NCI-H345 treated with DMSO at 0.1 percent for 48 hours (cell line): ENCODE data around the gene FASTKD1.
"Not testable (repeated sequence)": the region's sequence is repeated elsewhere in the genome, so short reads cannot be mapped to it uniquely, and the experiment has no call there.

Source experiments
- DNase-seq: peaks from one replicate; lab custom pipeline; 2025; ENCODE audit not compliant: unreplicated experiment; lab: John Stamatoyannopoulos, UW

The FASTKD1 gene

DNA sequence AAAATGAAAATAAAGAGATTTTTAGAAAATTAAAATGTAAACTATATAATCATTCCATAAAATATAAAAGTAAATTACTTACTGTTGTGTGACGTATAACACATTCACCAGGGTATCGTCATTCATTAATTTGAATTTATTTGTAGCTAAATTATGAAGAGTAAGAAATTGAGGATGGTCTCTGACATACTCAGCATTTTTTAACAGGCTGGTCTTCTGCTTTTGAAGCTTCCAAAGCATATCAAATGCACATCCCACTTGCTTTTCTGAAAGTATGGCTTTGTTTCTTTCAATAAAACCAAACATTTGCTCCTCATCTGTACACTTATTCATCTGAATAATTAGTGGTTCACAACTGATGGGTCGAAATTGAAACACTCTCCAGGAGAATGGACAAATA is 2.1 kb downstream of the FASTKD1 start:
- DNase-seq = no peak

DNA sequence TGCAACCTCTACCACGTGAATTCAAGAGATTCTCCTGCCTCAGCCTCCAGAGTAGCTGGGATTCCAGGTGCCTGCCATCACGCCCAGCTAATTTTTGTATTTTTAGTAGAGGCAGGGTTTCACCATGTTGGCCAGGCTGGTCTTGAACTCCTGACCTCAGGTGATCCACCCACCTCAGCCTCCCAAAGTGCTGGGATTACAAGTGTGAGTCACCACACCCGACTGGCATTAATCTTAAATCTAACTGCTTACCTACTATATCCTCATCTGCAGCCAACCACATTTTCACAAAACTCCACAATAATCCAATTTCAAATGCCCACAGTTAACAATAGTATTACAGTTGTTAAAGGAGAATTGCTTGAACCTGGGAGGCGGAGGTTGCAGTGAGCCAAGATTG is 2.9 kb downstream of the FASTKD1 start:
- DNase-seq = not testable (repeated sequence)

DNA sequence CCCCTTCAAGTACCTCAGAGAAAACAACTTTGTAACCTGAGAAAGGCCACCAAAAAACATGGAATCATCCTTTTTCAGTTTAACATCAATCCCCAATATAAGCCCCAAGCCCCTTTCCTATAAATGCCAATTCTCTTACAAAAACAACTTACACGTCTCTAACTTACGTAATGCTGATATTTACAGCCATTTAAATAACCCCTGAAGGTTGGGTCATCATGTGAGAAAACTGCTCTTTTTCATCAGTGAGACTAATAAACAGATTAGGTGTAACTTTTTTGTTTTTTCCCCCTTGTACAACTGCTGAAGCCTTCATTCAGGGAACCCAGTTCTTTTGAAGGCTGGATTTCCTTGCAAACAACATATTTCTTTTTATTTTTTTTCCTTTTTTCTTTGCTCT is 3.7 kb downstream of the FASTKD1 start:
- no peak for DNase-seq

DNA sequence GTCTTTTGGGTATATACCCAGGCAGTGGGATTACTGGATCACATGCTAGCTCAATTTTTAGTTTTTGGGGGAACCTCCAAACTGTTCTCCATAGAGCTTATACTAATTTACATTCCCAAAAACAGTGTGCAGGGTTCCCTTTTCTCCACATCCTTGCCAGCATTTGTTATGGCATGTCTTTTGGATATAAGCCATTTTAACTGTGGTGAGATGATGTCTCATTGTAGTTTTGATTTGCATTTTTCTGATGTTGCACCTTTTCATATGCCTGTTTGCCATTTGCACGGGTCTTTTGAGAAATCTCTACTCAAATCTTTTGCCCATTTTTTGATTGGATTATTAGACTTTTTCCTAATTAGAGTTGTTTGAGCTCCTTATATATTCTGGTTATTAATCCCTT is 8.0 kb downstream of the FASTKD1 start:
- DNase-seq = no peak

DNA sequence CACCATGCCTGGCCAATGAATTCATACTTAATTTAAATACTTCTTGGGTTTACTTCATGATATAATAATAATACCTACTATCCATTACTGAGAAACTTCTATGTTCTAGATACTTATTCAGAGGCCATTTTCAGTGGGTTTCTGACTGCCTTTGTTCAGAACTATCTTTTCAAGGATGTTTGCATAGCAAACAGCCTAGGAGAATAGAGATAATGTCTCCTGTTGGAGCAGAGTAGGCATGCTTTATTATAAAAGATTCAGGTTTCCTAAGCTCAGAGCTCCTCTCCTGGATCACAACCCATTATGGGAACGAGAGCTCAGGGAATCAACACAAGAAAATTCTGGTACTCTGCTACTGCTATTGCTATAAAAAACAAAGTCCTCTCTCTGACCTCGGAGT is 11.1 kb downstream of the FASTKD1 start:
- no peak for DNase-seq

DNA sequence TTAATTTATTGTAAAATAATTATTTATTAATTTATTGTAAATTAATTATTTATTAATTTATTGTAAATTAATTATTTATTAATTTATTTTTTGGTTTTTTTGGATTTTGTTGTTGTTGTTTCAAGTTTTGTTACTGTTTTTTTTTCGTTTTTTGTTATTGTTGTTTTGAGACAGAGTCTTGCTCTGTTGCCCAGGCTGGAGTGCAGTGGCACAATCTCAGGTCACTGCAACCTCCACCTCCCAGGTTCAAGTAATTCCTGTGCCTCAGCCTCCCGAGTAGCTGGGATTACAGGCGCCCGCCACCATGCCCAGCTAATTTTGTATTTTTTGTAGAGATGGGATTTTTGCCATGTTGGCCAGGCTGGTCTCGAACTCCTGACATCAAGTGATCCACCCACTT is 11.6 kb downstream of the FASTKD1 start:
- DNase-seq = not testable (repeated sequence)

DNA sequence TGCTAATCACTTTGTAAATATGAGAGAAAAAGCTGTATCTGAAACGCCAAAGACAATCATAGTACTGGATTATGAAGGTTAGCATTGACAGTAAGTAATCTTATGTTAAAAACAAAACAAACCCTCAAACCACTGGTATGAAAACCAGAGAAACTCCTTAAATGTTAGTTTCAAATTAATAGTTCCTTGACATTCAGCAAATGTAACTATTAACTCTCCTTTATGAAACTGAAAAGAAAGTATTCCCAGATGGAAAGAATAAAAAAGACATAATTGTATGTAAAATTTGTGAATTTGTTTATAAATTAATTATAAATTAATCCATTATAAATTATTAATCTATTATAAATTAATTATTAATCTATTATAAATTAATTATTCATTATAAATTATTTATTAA is 12.3 kb downstream of the FASTKD1 start:
- no peak for DNase-seq

DNA sequence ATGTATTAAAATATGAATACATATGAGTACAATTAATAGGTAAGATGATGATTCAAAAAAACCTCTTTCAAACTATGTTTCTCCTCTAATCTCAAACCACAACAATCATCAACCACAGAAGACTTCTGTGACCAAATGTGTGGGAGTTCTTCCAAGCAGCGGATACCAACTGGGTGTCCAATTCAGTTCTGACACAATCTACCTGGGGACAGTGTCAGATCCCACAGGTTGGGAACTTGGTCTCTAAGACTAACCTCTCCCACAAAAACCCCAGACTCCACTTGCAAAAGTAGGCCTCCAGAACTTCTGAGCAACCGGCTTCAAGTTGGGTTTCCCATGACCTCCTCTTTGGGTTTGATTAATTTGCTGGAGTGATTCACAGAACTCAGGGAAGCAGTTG is 26.9 kb downstream of the FASTKD1 start:
- no peak for DNase-seq

DNA sequence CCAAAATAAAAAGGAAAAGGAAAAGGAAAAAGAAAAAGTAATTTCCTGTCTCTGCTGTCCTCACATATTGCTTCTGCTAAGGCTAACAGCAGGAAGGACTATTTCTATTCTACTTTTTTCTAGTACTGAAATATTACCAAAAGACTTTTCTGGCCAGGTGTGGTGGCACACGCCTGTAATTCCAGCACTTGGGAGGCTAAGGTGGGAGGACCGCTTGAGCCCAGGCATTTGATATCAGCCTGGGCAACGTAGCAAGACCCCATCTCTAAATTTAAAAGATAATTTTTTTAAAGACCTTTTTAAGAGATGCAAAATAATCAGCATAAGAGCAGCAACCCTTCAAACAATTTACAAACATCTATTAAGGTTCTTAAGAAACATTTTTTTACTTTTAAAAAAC is 31.2 kb downstream of the FASTKD1 start:
- no peak for DNase-seq

DNA sequence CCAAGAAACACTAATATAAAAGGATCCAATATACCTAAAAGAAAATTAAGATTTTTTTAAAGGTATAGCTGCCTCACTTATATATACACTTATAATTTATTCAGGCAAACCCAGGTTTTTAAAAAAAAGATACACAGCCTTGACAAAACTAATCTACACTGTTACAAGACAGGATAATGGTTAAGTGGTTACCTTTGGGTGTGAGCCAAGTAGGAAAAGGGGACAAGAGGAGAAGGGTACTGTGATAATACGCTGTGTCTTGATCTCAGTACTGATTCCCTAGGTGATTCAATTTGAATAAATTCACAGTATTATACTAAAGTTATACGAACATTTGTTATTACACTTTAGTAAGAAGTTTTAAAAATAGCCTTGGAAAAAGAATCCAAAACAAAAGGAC is 33.5 kb downstream of the FASTKD1 start:
- DNase-seq = no peak

DNA sequence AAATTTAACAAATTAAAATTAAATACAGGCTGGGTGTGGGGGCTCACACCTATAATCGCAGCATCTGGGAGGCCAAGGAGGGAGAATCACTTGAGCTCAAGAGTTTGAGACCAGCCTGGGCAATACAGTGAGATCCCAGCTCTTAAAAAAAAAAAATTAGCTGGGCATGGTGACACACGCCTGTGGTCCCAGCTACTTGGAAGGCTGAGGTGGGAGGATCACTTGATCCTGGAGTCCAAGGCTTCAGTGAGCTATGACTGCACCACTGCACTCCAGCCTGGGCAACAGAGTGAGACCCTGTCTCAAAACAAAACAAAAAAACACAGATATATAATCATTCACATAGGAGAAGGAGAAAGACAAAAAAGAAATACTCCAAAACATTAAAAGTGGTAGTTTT is 34.2 kb downstream of the FASTKD1 start:
- not testable (repeated sequence) for DNase-seq

DNA sequence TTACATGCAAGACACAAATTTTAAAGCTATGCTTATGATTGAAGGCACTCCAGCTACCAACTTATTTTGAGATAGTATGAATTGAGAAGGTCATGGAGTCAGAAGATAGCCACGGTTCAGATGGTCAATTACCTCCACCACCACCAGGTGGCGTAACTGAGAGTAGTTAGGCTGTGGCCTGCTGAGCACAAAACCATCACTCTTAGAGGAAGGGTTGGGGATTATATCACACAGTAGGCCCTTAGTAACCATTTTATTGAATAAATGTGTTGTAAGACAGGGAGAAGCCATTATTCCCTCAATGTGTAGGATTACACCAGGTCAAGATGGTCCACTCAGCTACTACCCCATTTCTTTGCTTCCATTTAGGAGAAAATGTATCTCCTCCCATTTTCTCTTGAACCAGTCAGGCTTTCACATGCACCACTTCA is 45.4 kb downstream of the FASTKD1 start:
- peak; percentile 10 for DNase-seq

DNA sequence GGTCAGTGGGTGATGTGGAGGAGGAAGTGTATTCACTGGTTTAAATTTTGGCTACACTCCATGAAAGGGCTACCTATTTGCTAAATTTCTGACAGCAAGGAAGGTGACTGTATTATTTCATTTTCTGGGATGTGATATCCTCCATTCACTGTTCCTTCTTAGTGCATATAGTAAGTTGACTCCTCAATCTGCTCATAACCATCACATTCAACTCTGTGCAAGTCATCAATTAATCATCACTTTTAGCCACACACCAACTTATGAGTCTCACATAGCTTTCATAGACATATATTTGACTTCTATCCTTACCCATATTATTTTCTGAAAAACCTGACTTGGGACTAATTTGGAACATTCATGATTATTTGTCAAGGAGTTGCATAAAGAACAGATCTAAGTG is 47.2 kb downstream of the FASTKD1 start:
- DNase-seq = no peak

DNA sequence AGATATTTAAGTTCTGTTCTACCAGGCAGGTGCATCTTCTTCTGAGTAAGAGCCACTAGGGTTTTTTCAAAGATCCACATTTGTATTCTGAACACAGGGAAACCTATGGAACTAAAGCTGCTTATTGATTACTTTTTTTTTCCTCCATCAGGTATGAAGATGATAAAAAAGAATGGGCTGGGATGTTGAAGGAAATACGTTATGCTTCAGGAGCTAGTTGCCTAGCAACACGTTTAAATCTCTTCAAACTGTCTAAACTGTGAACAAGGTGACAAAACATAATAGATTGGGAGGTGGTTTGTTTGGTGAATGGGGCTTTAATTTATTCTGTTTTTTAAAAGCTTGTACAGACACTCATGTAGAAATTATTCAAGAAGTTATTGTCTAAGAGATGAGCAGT is 48.2 kb downstream of the FASTKD1 start:
- DNase-seq = peak; percentile 88

DNA sequence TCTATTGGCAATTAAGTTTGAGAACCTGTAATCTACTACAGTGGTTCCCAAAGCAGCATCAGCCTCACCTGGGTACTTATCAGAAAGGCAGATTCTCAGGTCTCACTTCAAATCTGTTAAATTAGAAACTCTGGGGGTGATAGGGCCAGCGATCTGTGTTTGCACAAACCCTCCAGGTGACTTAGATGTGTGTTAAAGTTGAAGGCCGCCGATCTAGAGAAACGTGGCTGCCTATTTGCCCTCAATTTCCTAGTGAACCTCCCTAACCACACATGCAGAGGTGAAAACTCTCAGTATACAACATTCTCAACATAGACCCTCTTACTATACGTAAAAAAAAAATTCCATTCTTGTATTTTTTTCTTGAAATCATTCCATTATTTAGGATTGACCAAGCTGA is 50.0 kb downstream of the FASTKD1 start:
- no peak for DNase-seq

DNA sequence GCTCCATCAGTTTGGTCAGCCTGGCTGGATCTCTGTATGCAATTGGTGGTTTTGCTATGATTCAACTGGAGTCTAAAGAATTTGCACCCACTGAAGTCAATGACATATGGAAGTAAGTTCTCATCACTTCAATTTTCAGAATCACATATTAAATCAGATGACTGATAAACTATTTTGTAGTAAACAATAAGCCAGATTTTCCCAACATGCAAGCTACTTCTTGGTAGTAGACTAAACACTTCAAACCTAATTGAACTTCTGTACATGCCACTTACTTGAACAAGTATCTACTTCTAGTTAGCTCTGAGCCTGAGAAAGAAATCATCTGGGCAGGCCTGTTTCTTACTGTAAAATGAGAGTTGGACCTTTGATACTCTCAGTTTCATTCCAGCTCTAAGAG is 52.8 kb downstream of the FASTKD1 start:
- DNase-seq = no peak

DNA sequence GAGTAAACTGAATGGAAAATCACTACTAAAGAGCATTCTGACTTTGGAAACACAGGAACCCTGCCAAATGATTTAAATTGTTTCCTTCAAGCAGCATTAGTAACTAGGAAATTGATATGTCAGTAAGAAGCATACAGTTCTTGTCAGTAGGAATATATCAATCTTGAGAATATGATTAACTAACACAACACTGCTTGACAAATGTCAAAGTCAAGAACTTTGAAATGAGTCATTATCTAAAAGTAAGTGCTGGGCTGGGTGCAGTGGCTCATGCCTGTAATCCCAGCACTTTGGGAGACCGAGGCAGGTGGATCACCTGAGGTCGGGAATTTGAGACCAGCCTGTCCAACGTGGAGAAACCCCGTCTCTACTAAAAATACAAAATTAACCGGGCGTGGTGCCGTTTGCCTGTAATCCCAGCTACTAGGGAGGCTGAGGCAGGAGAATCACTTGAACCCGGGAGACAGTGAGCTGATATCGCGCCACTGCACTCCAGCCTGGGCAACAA is 57.1 kb downstream of the FASTKD1 start:
- DNase-seq = not testable (repeated sequence)

DNA sequence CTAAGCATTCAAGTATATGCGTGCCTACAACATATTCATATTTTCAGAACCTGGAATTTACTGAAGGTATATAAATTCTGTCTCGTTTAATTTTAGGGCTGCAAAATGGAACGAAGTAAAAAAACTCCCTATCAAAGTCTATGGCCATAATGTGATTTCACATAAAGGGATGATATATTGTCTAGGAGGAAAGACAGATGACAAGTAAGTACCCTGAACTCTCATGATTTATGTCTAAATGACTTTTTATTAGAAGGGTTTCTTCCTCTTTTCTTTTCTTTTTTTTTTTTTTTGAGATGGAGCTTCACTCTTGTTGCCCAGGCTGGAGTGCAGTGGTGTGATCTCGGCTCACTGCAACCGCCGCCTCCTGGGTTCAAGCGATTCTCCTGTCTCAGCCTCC is 58.9 kb downstream of the FASTKD1 start:
- DNase-seq = not testable (repeated sequence)

DNA sequence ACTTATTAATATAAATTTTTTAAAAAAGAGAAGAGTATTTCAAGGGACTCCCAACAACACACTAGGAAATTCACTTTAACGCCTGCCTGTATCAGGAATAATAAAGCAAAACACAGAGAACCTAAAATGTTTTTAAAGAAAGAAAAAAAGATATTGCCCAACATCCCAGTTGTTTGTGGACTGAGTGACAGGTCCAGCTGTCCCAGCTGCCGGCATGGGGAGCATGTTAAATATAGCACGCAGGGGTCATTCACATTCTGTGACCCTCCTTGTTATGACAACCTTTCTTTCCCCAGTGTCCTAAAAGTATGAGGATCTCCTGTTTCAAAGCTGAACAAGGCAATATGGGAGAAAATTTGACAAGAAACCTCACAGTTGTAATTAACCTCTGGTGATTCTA is 59.7 kb downstream of the FASTKD1 start:
- DNase-seq = no peak

DNA sequence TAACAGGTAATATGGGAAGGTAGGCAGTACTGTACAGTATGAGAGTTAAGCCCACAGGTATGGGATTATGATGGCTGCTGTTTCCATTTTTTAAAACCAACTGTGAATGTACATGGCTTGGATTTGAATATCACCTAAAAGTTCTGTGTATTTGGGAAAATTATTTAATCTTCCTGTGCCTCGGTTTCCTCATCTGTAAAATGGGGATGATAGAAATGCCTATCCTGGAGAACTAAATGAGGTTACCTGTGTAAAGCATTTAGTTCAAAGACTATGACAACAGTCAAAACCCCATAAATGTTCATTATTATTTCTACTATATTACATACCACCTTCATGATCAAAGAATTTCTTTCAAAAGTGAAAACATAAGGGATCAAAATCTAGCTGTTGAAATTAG is 60.6 kb downstream of the FASTKD1 start:
- DNase-seq = no peak

DNA sequence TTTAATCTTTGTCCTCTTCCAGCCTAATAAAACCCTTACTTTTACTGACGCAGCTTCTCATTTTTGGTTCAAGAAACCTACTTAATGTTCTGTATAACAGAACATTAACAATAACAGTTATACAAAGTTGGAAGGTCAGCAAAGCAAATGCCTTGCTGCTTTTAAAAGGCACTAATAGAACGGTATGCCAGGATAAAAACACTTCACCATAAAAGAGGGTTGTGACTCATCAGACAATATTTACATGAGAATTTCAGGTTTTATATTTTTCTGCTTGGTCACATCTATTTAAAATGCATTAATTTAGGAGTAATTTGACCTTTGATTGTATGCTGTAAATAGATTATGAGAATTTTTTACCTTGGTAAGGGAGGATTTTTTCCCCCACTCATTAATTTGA is 61.1 kb downstream of the FASTKD1 start:
- DNase-seq = no peak

DNA sequence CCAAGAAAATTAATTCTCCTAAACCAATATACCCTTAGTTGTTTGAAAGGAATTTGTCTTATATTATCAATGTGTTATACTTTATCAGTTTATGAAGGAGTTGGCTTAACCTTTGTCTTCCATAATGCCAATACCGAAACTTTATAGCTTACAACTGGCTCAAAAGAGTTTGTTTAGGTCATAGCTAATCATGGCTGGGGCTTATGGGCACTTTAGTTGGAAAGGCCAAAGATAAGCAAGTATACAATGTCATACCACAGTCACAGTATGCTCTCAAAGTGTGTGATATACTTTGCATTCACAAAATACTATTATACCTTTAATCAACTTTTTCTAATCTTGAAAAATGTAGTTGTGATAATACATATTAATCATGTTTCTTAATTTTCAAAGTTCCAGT is 61.8 kb downstream of the FASTKD1 start:
- no peak for DNase-seq

DNA sequence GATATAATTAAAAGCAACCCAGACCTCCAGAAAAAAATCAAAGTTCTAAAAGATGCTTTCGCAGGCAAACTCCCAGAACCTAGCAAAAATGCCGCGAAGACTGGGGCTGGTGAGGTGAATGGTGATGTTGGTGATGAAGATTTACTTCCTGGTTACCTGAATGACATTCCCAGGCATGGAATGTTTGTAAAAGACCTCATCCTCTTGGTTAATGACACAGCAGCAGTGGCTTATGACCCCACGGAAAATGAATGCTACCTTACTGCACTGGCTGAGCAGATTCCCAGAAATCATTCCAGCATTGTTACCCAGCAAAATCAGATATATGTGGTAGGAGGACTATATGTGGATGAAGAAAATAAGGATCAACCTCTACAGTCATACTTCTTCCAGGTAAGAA is 63.2 kb downstream of the FASTKD1 start:
- no peak for DNase-seq

DNA sequence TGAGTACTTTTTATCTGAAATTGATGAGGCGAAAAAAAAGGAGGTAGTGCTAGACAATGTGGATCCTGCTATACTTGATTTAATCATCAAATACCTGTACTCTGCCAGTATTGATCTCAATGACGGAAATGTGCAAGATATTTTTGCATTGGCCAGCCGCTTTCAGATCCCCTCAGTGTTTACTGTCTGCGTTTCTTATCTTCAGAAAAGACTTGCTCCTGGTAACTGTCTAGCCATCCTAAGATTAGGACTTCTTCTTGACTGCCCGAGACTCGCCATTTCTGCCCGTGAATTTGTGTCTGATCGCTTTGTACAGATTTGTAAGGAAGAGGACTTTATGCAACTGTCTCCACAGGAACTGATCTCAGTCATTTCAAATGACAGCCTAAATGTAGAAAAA is 63.7 kb downstream of the FASTKD1 start:
- no peak for DNase-seq
